Measurements from ENCODE around the gene PRXL2C.
"Not testable (repeated sequence)": the region's sequence is repeated elsewhere in the genome, so short reads cannot be mapped to it uniquely, and the experiment has no call there.

PRXL2C gene

GRCh38 chr9:96649620-96650324 is 5.3 kb downstream of the PRXL2C start:
- DNase-seq (ENCODE audit: low read depth in 3 of 3, low spot score in 1 of 3): no peak

DNA sequence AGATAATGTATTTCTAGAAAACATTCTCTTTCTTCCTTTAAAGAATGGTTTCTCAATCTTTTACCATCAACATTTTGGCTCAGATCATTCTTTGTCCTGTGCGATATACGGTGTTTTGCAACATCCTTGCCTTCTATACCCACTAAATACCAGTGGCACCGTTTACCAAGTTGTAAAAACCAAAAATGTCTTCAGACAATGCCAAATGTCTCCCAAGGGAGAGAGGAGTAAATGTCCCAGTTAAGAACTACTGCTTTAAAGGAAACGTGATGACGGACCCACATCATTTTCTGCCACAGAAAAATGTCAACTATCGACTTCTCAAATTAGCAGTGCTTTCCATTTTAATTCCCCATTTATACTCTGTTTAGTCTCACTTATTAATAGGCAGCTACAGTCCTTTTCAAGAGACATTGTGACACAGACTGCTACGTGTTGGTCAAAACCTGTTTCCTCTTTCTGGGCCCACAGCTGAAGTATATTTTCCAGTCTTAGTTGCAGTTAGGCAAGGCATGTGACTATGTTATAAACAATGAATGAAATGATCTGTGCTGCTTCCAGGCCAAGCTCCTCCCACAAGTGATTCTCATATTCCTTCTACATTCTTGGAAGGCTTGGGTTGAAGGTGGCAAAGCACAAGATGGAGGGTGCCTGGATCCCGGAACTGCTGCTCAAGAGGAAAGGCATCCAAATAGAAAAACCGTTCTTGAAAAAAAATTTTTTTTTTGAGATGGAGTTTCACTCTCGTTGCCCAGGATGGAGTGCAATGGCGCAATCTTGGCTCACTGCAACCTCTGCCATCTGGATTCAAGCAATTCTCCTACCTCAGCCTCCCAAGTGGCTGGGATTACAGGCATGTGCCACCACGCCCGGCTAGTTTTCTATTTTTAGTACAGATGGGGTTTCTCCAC is 8.8 kb downstream of the PRXL2C start:
- DNase-seq (ENCODE audit: low read depth in 3 of 3, low spot score in 1 of 3): no peak

DNA sequence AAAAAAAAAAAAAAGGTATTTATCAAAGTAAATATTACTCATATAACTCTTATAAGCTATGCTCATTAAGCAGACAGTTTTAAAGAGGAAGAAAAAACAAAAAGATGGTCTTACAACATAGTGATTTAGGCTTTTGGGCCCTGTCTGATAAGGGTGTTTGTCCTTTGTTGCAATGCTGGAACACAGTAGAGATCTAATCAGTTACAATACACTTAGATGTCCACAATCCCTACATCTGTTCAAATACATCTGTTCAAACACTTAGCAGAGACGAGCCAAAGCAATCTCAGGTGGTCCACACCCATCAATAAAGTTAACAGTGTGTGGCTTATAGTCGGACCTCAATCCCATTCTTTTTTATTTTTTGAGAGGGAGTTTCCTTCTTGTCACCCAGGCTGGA is 11.0 kb downstream of the PRXL2C start:
- no peak for DNase-seq (ENCODE audit: low read depth in 3 of 3, low spot score in 1 of 3)

- no peak for DNase-seq (ENCODE audit: low read depth in 3 of 3, low spot score in 1 of 3)
Observed at GRCh38 chr9:96641514-96641913, 13.6 kb downstream of the PRXL2C start.

GRCh38 chr9:96638606-96639364 is 16.3 kb downstream of the PRXL2C start:
- no peak for DNase-seq (ENCODE audit: low read depth in 3 of 3, low spot score in 1 of 3)

GRCh38 chr9:96636368-96636767 is 18.7 kb downstream of the PRXL2C start:
- no peak for DNase-seq (ENCODE audit: low read depth in 3 of 3, low spot score in 1 of 3)

- DNase-seq (ENCODE audit: low read depth in 3 of 3, low spot score in 1 of 3): not testable (repeated sequence)
Observed at GRCh38 chr9:96633579-96633978, 21.5 kb downstream of the PRXL2C start.

GRCh38 chr9:96626912-96627311 is 28.2 kb downstream of the PRXL2C start:
- no peak for DNase-seq (ENCODE audit: low read depth in 3 of 3, low spot score in 1 of 3)

- DNase-seq (ENCODE audit: low read depth in 3 of 3, low spot score in 1 of 3): no peak
Observed at GRCh38 chr9:96621618-96622017, 33.5 kb downstream of the PRXL2C start.

- no peak for DNase-seq (ENCODE audit: low read depth in 3 of 3, low spot score in 1 of 3)
Observed at GRCh38 chr9:96620832-96621269, 34.3 kb downstream of the PRXL2C start.

DNA sequence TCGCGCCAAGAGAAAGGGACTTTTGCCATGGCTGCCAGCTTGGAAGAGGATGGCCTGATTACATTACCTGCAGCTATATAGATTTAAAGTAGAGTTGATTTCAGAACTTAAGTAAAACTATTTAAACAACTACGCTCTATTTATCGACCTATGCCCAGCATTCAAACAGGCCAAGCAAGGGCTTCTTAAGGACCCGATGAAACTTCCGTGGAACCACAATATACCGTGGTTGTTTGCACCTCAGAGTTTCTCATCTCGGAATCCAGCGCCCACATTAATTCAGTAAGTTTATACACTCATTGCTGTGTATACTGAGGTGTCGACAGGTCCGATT is 35.0 kb downstream of the PRXL2C start:
- DNase-seq (ENCODE audit: low read depth in 3 of 3, low spot score in 1 of 3): no peak

DNA sequence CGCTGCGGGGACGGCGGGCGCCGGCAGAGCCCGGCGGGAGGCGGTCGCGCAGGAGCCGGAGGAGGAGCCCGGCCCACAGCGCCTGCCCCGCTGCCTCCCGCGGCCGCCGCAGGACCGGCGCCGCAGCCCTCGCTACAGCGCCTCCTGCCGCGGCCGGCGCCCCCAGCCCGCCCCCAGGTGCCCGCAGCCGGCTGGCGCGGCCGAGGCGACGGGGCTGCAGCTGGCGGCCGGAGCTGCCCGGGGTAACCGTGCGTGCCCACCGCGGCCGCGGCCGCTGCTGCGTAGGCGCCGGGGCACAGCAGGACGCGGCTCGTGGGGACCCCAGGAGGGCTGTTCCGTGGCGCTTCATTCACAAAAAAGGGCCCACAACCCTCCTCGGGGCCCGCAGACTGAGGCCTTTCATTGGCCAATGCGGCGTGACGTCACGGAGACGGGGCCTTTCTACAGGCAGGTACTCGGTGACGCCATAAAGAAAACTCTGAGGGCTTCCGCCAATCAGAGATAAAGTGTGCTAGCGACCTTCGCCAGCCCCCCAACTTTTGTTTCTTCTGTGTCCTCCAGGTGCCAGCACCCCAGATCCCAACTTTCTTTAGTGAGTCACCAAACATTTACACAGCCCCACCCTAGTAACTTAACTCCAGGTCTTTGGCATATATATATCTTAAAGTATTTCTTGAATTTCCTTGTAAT is 35.5 kb downstream of the PRXL2C start, which contains the start of gene CDC14B:
CDC14B (minus strand) TSS at position 353 of the 690 bp plus-strand sequence. CDS start 465 bp downstream, outside the sequence.
- peak; percentile 6 to 62 (median 26) for DNase-seq (ENCODE audit: low read depth in 3 of 3, low spot score in 1 of 3)

- no peak for DNase-seq (ENCODE audit: low read depth in 3 of 3, low spot score in 1 of 3)
Observed at GRCh38 chr9:96619124-96619465, 36.0 kb downstream of the PRXL2C start.

DNA sequence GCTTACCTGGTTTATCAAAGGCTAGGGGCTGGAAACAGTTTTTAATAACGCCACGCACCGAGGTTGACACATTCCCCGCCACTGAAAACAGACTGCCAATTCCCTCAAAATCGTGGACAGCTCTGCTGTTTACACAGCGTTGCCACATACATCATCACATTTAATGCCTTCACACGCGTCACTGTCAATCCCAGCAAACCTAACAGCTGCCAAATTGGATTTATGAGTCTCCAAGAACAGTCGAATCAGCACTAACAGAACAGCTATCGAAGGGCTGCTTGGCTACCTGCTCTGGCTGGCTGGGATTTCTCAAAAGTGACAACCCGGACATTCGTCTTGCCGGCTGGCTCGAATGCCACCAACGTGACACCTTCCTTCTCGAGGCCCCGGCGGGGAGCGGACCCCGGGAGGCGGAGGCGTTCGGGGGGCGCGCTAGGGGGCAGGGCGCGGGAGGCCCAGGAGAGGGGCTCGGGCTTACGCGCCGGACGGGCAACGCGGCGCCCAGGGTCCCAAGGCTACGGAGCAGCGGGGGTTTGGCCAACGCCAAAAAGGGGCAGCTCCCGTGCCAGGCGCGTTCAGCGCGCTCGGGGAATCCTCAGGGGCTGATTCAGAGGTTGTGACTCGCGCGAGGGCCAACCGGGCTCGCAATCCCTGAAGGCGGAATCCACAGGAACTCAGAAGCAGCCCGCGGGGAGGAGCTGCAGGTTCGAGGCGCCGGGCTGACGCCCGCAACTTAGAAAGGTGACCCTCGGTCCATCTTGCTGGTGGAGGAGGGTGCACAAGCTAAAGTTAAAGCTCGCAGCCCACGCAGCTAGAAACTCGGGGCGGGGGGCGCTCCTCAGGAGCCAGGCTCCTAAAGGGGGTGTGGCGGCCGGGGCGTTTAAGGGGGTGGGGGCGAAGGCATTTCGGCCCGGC is 36.7 kb downstream of the PRXL2C start:
- peak in 1 of 3 donors; percentile 3 for DNase-seq (ENCODE audit: low read depth in 3 of 3, low spot score in 1 of 3)

- no peak for DNase-seq (ENCODE audit: low read depth in 3 of 3, low spot score in 1 of 3)
Observed at GRCh38 chr9:96617439-96618185, 37.5 kb downstream of the PRXL2C start.

DNA sequence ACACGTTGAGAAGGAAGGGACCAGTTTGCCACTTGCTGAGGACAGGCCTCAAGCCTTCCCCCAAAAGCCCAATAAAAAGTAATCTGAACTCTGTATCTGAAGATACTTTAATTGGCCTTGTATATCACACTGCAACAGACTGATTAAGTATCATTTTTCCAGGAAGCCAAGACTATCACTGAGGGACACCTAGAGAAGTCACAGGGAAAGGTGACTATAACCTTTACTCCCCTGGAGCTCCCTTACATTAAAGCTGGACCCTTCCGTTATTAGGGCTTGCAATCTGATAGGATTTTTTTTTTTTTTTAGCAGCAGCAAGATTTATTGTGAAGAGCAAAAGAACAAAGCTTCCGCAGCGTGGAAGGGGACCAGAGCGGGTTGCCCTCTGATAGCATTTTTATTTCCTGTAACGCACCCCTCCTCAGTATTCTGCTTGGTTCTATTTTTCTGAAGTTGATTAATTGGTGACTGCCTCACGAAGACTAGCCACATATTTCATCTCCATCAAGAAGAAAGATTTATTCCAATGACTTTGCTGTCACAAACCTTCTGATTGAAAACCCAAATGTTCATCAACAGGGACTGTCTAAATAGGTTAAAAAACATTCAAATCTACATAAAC is 38.2 kb downstream of the PRXL2C start:
- DNase-seq (ENCODE audit: low read depth in 3 of 3, low spot score in 1 of 3): no peak

- DNase-seq (ENCODE audit: low read depth in 3 of 3, low spot score in 1 of 3): no peak
Observed at GRCh38 chr9:96615411-96615810, 39.7 kb downstream of the PRXL2C start.

GRCh38 chr9:96614664-96615063 is 40.5 kb downstream of the PRXL2C start:
- not testable (repeated sequence) for DNase-seq (ENCODE audit: low read depth in 3 of 3, low spot score in 1 of 3)
